K562 (cell line): ENCODE measurements around the gene CPED1. TPM values are rescaled to one million over a fixed set of nuclear protein-coding genes. Genes with fewer than 3 reads are reported as not detected.

Experiments used
- CC2D1A ChIP-seq: fragments of 450-650 bp; IDR thresholded peaks from 2 replicates; pipeline ENCODE4 v1.6.1; 2017; ENCODE audit warnings: mild to moderate bottlenecking
- CREBBP ChIP-seq: IDR thresholded peaks from one replicate; pipeline ENCODE4 v1.6.1; 2012; ENCODE audit warnings: low read depth, mild to moderate bottlenecking, control low read depth, inconsistent platforms, low read length
- EHMT2 ChIP-seq: fragments of 450-650 bp; IDR thresholded peaks from 2 replicates; pipeline ENCODE4 v1.6.1; 2018; ENCODE audit warnings: antibody characterized with exemption
- GTF2E2 ChIP-seq: fragments of 200-800 bp; sonication (Bioruptor generic); IDR thresholded peaks from 2 replicates; pipeline ENCODE4 v1.6.1; 2016; ENCODE audit warnings: missing genetic modification characterization, missing compliant biosample characterization
- HNRNPK ChIP-seq: fragments of 200-400 bp; formaldehyde crosslinking; IDR thresholded peaks from one replicate; pipeline ENCODE4 v1.6.1; 2018; ENCODE audit warnings: mild to moderate bottlenecking, low read depth, low read length; ENCODE audit not compliant: poor library complexity, severe bottlenecking
- HSF4 ChIP-seq: fragments of 250-450 bp; sonication (Bioruptor Pico); IDR thresholded peaks from 2 replicates; pipeline ENCODE4 v2.1.2; 2022; ENCODE audit warnings: mild to moderate bottlenecking, moderate library complexity, borderline replicate concordance
- KDM4B ChIP-seq, 2 experiments: fragments of 450-650 bp in 1 of 2; sonication (generic) in 1 of 2; IDR thresholded peaks; 2 replicates each; pipeline ENCODE4 v1.6.1; 2016 to 2017; ENCODE audit warnings: borderline replicate concordance in 2 of 2, antibody characterized with exemption in 1 of 2, low read depth in 1 of 2, mild to moderate bottlenecking in 1 of 2
- NBN ChIP-seq: fragments of 450-650 bp; IDR thresholded peaks from 2 replicates; pipeline ENCODE4 v1.6.1; 2016; ENCODE audit warnings: low read depth, mild to moderate bottlenecking
- NRF1 ChIP-seq, 2 experiments: fragments of 450-650 bp; IDR thresholded peaks in 1 of 2; conservative IDR thresholded peaks in 1 of 2; 2 replicates each; pipeline ENCODE4 v1.6.1; 2014; ENCODE audit warnings: mild to moderate bottlenecking in 2 of 2
- SRSF7 ChIP-seq: fragments of 200-400 bp; formaldehyde crosslinking; optimal IDR thresholded peaks from 2 replicates; pipeline ENCODE3; 2017; ENCODE audit warnings: mild to moderate bottlenecking, low read depth, low read length
- TCFL5 ChIP-seq: fragments of 250-450 bp; sonication (Bioruptor Pico); conservative IDR thresholded peaks from 2 replicates; pipeline ENCODE4 v1.6.1; 2021; ENCODE audit warnings: mild to moderate bottlenecking, moderate library complexity, matching md5 sums
- ZKSCAN8 ChIP-seq: fragments of 200-800 bp; sonication (Bioruptor generic); IDR thresholded peaks from 2 replicates; pipeline ENCODE4 v1.6.1; 2016; ENCODE audit warnings: missing genetic modification characterization, missing compliant biosample characterization
- ZNF134 ChIP-seq: fragments of 250-450 bp; sonication (Bioruptor Pico); conservative IDR thresholded peaks from 2 replicates; pipeline ENCODE4 v1.4.0; 2020
- ZNF239 ChIP-seq: fragments of 250-450 bp; sonication (Bioruptor Pico); IDR thresholded peaks from 2 replicates; pipeline ENCODE4 v1.4.0; 2020; ENCODE audit warnings: mild to moderate bottlenecking
- ZNF57 ChIP-seq: fragments of 450-650 bp; formaldehyde crosslinking; IDR thresholded peaks from 2 replicates; pipeline ENCODE4 v1.4.0; 2020; ENCODE audit warnings: mild to moderate bottlenecking, moderate library complexity
- ZNF609 ChIP-seq: sonication (generic); formaldehyde crosslinking; IDR thresholded peaks from 2 replicates; pipeline ENCODE4 v1.8.1; 2023; ENCODE audit warnings: missing genetic modification reagents, mild to moderate bottlenecking, borderline replicate concordance
- ZNF668 ChIP-seq: fragments of 250-450 bp; sonication (Bioruptor Pico); IDR thresholded peaks from 2 replicates; pipeline ENCODE4 v1.8.0; 2022; ENCODE audit warnings: mild to moderate bottlenecking, inconsistent platforms
- ZNF778 ChIP-seq: fragments of 450-650 bp; formaldehyde crosslinking; IDR thresholded peaks from 2 replicates; pipeline ENCODE4 v1.4.0; 2020; ENCODE audit warnings: mild to moderate bottlenecking, moderate library complexity
- ZSCAN29 ChIP-seq: fragments of 450-650 bp; IDR thresholded peaks from 2 replicates; pipeline ENCODE4 v1.6.1; 2017
- polyA plus RNA-seq, 8 experiments: library from polyadenylated mRNA; depleted of rRNA in 4 of 8; stranded (reverse) in 5 of 8; unstranded in 3 of 8; fragments of >200 nt; fragmentation: Nextera tagmentation in 2 of 8; fragmentation: Illumina TruSeq in 1 of 8; extraction: Ambion mirVana in 2 of 8; extraction: Trizol in 1 of 8; gene quantifications; 2 replicates each; pipeline versions ENCODE4 v1.2.1 to v1.2.3, GENCODE V29; 2011 to 2014; ENCODE audit warnings: inconsistent platforms in 1 of 8, missing spikeins in 1 of 8
- total RNA-seq, 7 experiments: library from RNA; depleted of rRNA in 6 of 7; stranded (reverse); fragments of >200 nt in 6 of 7; fragmentation: Illumina TruSeq in 2 of 7; extraction: Trizol in 2 of 7; gene quantifications; 2 replicates each; pipeline versions ENCODE4 v1.2.1 to v1.2.3, GENCODE V29; 2011 to 2021; ENCODE audit warnings: low replicate concordance in 1 of 7
- TF ChIP-seq, protein P1 (sequence below): fragments of 250-450 bp; sonication (Bioruptor Pico); IDR thresholded peaks from 2 replicates; pipeline ENCODE4 v1.5.0; 2022; ENCODE audit warnings: mild to moderate bottlenecking

Gene CPED1
- total and polyA plus RNA-seq, 9 of the 15 experiments (the other 6 are each of a cell fraction or from before 2014, with no cell fraction given) = 195 to 393 (median 290) TPM

DNA sequence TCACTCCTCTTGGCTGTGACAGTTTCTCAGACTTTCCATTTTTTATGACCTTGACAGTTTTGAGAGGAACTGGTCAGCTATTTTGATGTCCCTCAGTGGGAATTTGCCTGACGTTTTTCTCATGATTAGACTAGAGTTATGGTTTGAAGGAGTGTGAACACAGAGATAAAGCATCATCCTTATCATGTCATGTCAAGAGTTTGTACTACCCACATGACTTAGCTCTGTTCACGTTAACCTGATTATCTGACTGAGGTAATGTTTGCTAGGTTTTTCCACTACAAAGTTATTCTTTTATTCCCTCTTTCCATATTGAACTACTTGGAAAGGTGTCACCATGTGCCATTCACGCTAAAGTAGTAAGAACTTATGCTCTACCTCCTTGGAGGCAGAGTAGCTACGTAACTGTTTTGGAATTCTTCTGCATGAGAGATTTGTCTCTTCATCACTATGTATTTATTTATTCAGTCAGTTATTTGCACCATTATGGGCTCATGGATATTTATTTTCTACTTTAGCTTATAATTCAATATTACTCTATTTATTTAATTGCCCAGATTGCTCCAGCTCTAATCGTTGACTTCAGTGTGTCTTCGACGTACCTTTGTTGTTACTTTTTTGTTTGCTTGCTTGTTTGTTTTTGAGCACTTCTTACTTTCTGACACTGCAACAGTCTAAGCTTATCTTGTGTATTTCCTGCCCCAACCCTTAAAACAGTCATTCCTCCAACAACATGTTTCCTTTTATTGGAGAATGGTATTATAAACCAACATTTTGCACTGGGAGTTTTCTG lies 50.4 kb downstream of the CPED1 start (continued):
- TF ChIP-seq, protein P1, sequence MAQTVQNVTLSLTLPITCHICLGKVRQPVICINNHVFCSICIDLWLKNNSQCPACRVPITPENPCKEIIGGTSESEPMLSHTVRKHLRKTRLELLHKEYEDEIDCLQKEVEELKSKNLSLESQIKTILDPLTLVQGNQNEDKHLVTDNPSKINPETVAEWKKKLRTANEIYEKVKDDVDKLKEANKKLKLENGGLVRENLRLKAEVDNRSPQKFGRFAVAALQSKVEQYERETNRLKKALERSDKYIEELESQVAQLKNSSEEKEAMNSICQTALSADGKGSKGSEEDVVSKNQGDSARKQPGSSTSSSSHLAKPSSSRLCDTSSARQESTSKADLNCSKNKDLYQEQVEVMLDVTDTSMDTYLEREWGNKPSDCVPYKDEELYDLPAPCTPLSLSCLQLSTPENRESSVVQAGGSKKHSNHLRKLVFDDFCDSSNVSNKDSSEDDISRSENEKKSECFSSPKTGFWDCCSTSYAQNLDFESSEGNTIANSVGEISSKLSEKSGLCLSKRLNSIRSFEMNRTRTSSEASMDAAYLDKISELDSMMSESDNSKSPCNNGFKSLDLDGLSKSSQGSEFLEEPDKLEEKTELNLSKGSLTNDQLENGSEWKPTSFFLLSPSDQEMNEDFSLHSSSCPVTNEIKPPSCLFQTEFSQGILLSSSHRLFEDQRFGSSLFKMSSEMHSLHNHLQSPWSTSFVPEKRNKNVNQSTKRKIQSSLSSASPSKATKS (CRISPR knock-in tag) = no peak
- TF ChIP-seq CC2D1A = peak; percentile 99
- no peak for TF ChIP-seq ZNF609 (CRISPR knock-in tag)
- no peak for TF ChIP-seq SRSF7
- peak; percentile 59; the same call in 1 of the 2 replicates for TF ChIP-seq ZNF134
- peak; percentile 91 for TF ChIP-seq ZKSCAN8
- peak; percentile 74; the same call in 1 of the 2 replicates for TF ChIP-seq ZNF668 (CRISPR knock-in tag)
- peak; percentile 94 for TF ChIP-seq EHMT2
- no peak for TF ChIP-seq ZNF778 (CRISPR knock-in tag)
- TF ChIP-seq ZSCAN29 = no peak
- TF ChIP-seq TCFL5 (CRISPR knock-in tag) = peak; percentile 67; the same call in 1 of the 2 replicates
- TF ChIP-seq ZNF57 (CRISPR knock-in tag) = peak; percentile 47; the same call in 1 of the 2 replicates
- no peak for TF ChIP-seq GTF2E2 (tag)
- TF ChIP-seq ZNF239 (CRISPR knock-in tag) = peak; percentile 82
- no peak for TF ChIP-seq CREBBP
- TF ChIP-seq NRF1 (conservative IDR thresholded peaks at IDR 0.05 in 1 of 2, IDR thresholded peaks at IDR 0.05 in 1 of 2) = peak in 1 of 2 experiments; percentile 3; a peak in 1 of 4 replicates
- peak; percentile 82 for TF ChIP-seq HSF4 (CRISPR knock-in tag)
- TF ChIP-seq HNRNPK = no peak
- peak; percentile 98 for TF ChIP-seq NBN
- no peak for TF ChIP-seq KDM4B (IDR thresholded peaks at IDR 0.05; ENCODE audit: borderline replicate concordance in 2 of 2, low read depth in 1 of 2)
